AG10803 (cell line): Measurements from ENCODE around the gene ALDH1A3.
A peak's percentile ranks its signal among the peaks of the same experiment; 100 is the strongest.

Source experiments
- DNase-seq: peaks from one replicate; pipeline ENCODE4 v3.0.0; 2010; ENCODE audit warnings: low read depth
- H3K4me3 ChIP-seq: 2 replicates; pipeline ENCODE4 v1.5.1; 2011; ENCODE audit warnings: mild to moderate bottlenecking, low read length, control low read depth
- CTCF ChIP-seq: conservative IDR thresholded peaks from 2 replicates; pipeline ENCODE4 v1.5.1; 2011; ENCODE audit warnings: mild to moderate bottlenecking, low read length, control low read depth, inconsistent platforms

ALDH1A3 gene

GRCh38 chr15:100913961-100914360 is 34.3 kb downstream of the ALDH1A3 start:
- H3K4me3 ChIP-seq = no peak overlapping the region
- no peak for TF ChIP-seq CTCF
- peak; percentile 38 for DNase-seq

- no peak for DNase-seq
- H3K4me3 ChIP-seq = no peak overlapping the region
- TF ChIP-seq CTCF = peak; percentile 17; the same call in 1 of the 2 replicates
These were observed 35.2 kb downstream of the ALDH1A3 start for GRCh38 chr15:100914876-100915275.

- peak; percentile 76 for DNase-seq
- peak; percentile 70 for TF ChIP-seq CTCF
- peak overlapping the region; percentile 78 for H3K4me3 ChIP-seq
These were observed 38.5 kb downstream of the ALDH1A3 start for GRCh38 chr15:100918034-100918689.

- peak; percentile 42 for DNase-seq
- H3K4me3 ChIP-seq = peak within 1 kb of the TSS; percentile 78
- TF ChIP-seq CTCF = no peak
These were observed 39.3 kb downstream of the ALDH1A3 start, which contains the start of gene LRRK1 for GRCh38 chr15:100918690-100919480. LRRK1 (plus strand) TSS chr15:100919357; CDS start chr15:100924633, 5,276 bp downstream.

- TF ChIP-seq CTCF = no peak
- peak; percentile 27 for DNase-seq
These were observed 40.1 kb downstream of the ALDH1A3 start for GRCh38 chr15:100919481-100920405.

GRCh38 chr15:100920516-100921135 is 41.0 kb downstream of the ALDH1A3 start:
- peak overlapping the region; percentile 73 for H3K4me3 ChIP-seq
- DNase-seq = no peak
- no peak for TF ChIP-seq CTCF

More at GRCh38 chr15:100919481-100920405, 40.1 kb downstream of the ALDH1A3 start:
- peak overlapping the region; percentile 73 for H3K4me3 ChIP-seq
